ENCODE results near the gene PHOX2A. TPM values are rescaled to one million over a fixed set of nuclear protein-coding genes. Genes with fewer than 3 reads are reported as not detected.
A peak's percentile ranks its signal among the peaks of the same experiment; 100 is the strongest.

PHOX2A gene
- total and polyA plus RNA-seq, 2 donors (not counting 1 experiment from before 2014, with no cell fraction given): not detected

- intact Hi-C loops (cut with micrococcal nuclease): no loop called here
- Histone ChIP-seq H3K27ac (ENCODE audit: low read length in 2 of 2) (no peak overlapping the region), H4K20me1 (ENCODE audit: control insufficient read depth, insufficient read depth, low read length, poor library complexity, severe bottlenecking) (peaks cover 7% of the 10 kb centered on the region), H3K4me1 (ENCODE audit: control insufficient read depth in 2 of 2, insufficient read depth in 2 of 2, low read length in 2 of 2) (peaks cover 22 to 40% of the 10 kb centered on the region in 2 donors), H3K4me2 (replicated peaks; ENCODE audit: low read depth, low read length, poor library complexity, severe bottlenecking) (peak overlapping the region; percentile 74), H3K9ac (ENCODE audit: low read length) (peak overlapping the region; percentile 35), H2AFZ (ENCODE audit: insufficient read depth, low read depth, low read length, poor library complexity, severe bottlenecking) (no peak overlapping the region), H3K36me3 (replicated peaks in 1 of 2; ENCODE audit: control extremely low read depth in 1 of 2, control insufficient read depth in 1 of 2, extremely low read depth in 1 of 2, insufficient read depth in 2 of 2, low read length in 1 of 2) (peaks cover 0 to 25% of the 10 kb centered on the region in 2 experiments), H3K27me3 (replicated peaks in 1 of 4; ENCODE audit: control extremely low read depth in 1 of 4, control insufficient read depth in 3 of 4, insufficient read depth in 4 of 4, low read length in 3 of 4) (peaks cover 0 to 58% (median 35%) of the 10 kb centered on the region in 4 experiments), H3K4me3 (ENCODE audit: control extremely low read depth in 1 of 5, extremely low read depth in 1 of 5, insufficient read depth in 1 of 5, low read depth in 2 of 5, low read length in 4 of 5) (peak overlapping the region in 1 of 5 experiments; percentile 5), H3K79me2 (ENCODE audit: control insufficient read depth, insufficient read depth, low read length) (no peaks in the 10 kb centered on the region), H3K9me3 (ENCODE audit: control extremely low read depth in 1 of 3, control insufficient read depth in 2 of 3, insufficient read depth in 1 of 3, low read length in 2 of 3) (peaks cover 0 to 25% (median 0%) of the 10 kb centered on the region in 3 donors)
- Mint-ChIP-seq H3K4me3 (peak overlapping the region; percentile 81), H3K9me3 (ENCODE audit: insufficient read depth) (no peaks in the 10 kb centered on the region), H3K27ac (peak overlapping the region; percentile 50), H3K27me3 (peaks cover 36% of the 10 kb centered on the region), H3K4me1 (peaks cover 30% of the 10 kb centered on the region)
- WGBS (ENCODE audit: insufficient coverage): 8% methylated on average over 42 of the region's 44 CpGs
- DNase-seq (peak; percentile 45), ATAC-seq (ENCODE audit: low read depth) (no peak)
- ChIA-PET POLR2A (interaction anchor here (0.7 to 0.9 kb wide), 2 partner anchors 17 to 296 kb away, joined by 3 read pairs; no protein-coding TSS in a partner anchor), CTCF (interaction anchor here (0.7 to 1.3 kb wide), 5 partner anchors 62 to 190 kb away, joined by 3 to 5 read pairs (median 3); no protein-coding TSS in a partner anchor)
- TF ChIP-seq CTCF (IDR thresholded peaks at IDR 0.05): no peak
- TF ChIP-seq EZH2 (IDR thresholded peaks at IDR 0.05; ENCODE audit: borderline replicate concordance, insufficient read depth, low read depth, low read length, poor library complexity, severe bottlenecking): no peak
These were observed 3.3 kb downstream of the PHOX2A start for GRCh38 chr11:72240461-72241290.
